HL-60 (cell line): ENCODE measurements around the gene KCNMA1.

Experiments used
- DNase-seq, 2 experiments: peaks; one replicate each; pipeline ENCODE4 v3.0.0-alpha.2; 2010 to 2020; ENCODE audit warnings: low read depth in 1 of 2, low spot score in 1 of 2
- H3K27ac ChIP-seq: fragments of 250-450 bp; sonication (Bioruptor Pico); replicated peaks from 2 replicates; pipeline ENCODE4 v1.5.1; 2020; ENCODE audit warnings: mild to moderate bottlenecking, moderate library complexity
- H3K27me3 ChIP-seq: fragments of 250-450 bp; sonication (Bioruptor Pico); 2 replicates; pipeline ENCODE4 v1.5.1; 2021; ENCODE audit warnings: mild to moderate bottlenecking, moderate library complexity; ENCODE audit not compliant: insufficient read depth, poor library complexity, severe bottlenecking
- H3K4me3 ChIP-seq: replicated peaks from 2 replicates; pipeline ENCODE4 v1.5.1; 2011; ENCODE audit warnings: mild to moderate bottlenecking, control low read depth, low read length; ENCODE audit not compliant: insufficient read depth
- CTCF ChIP-seq: IDR thresholded peaks from one replicate; pipeline ENCODE4 v1.5.1; 2011; ENCODE audit warnings: low read length, control low read depth, inconsistent platforms; ENCODE audit not compliant: insufficient read depth
- GABPA ChIP-seq: IDR thresholded peaks from 2 replicates; pipeline ENCODE4 v1.6.1; 2012; ENCODE audit warnings: low read depth
- POLR2AphosphoS5 ChIP-seq: IDR thresholded peaks from 2 replicates; pipeline ENCODE4 v1.6.1; 2012; ENCODE audit warnings: low read depth
- REST ChIP-seq: IDR thresholded peaks from 2 replicates; pipeline ENCODE4 v1.6.1; 2012; ENCODE audit warnings: low read depth; ENCODE audit not compliant: insufficient replicate concordance
- SPI1 ChIP-seq: IDR thresholded peaks from 2 replicates; pipeline ENCODE4 v1.6.1; 2012; ENCODE audit warnings: low read depth, mild to moderate bottlenecking, borderline replicate concordance

The KCNMA1 gene

GRCh38 chr10:76991621-76992020 is 646.0 kb downstream of the KCNMA1 start:
- H3K27me3 ChIP-seq: no peaks in the 10 kb centered on the region
- DNase-seq: no peak
- H3K4me3 ChIP-seq: no peak overlapping the region
- H3K27ac ChIP-seq: no peak overlapping the region
- TF ChIP-seq CTCF (no peak), REST (no peak), SPI1 (no peak), POLR2AphosphoS5 (no peak), GABPA (no peak)

GRCh38 chr10:76990561-76990960 is 647.0 kb downstream of the KCNMA1 start:
- Histone ChIP-seq H3K4me3 (no peak overlapping the region), H3K27me3 (no peaks in the 10 kb centered on the region), H3K27ac (no peak overlapping the region)
- no peak for TF ChIP-seq REST
- TF ChIP-seq POLR2AphosphoS5: no peak
- TF ChIP-seq GABPA: no peak
- TF ChIP-seq SPI1: no peak
- TF ChIP-seq CTCF: no peak
- DNase-seq: no peak

- Histone ChIP-seq H3K27me3 (no peaks in the 10 kb centered on the region), H3K27ac (no peak overlapping the region), H3K4me3 (no peak overlapping the region)
- DNase-seq: peak; percentile 2 to 58
- TF ChIP-seq POLR2AphosphoS5 (no peak), CTCF (peak; percentile 90)
These were observed 652.8 kb downstream of the KCNMA1 start for GRCh38 chr10:76984559-76985443.
